Muscle of back (tissue), 11 donors: ENCODE results near the gene SIGLEC6. TPM values are rescaled to one million over a fixed set of nuclear protein-coding genes. Genes with fewer than 3 reads are reported as not detected.
A peak's percentile ranks its signal among the peaks of the same experiment; 100 is the strongest.

Experiments
- DNase-seq, 3 donors: peaks; one replicate each; pipeline versions ENCODE4 v3.0.0 to v3.0.0-alpha.2; 2013
- polyA plus RNA-seq, 10 donors: library from polyadenylated mRNA; unstranded; fragments of 120-200 nt; gene quantifications; one replicate each; pipeline ENCODE4 v1.2.1, GENCODE V29; 2013; ENCODE audit not compliant: insufficient read length in 10 of 10

SIGLEC6 gene
- polyA plus RNA-seq, 10 donors = 0.11 to 0.46 (median 0.33) TPM; not detected in 3

DNA sequence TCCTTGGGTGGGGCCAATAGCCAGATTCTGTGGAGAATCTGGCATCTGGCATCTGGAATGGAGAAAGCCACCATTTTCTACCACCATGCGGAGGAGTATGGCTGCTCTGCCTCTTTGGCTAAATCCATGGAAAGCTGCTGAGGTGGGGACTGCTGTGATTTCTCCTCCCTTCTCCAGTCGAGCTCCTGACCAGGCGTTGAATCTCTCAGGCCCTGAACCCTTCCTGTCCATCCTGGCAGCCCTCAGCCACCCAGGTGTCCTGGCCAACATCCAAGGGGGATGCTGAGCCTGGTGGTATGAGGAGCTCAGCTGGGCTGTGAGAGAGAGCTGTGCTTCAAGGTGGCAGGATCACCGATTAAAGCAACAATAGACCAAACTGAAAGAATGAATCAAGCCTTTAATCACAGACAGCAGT is 17.4 kb upstream of the SIGLEC6 start:
- no peak for DNase-seq

DNA sequence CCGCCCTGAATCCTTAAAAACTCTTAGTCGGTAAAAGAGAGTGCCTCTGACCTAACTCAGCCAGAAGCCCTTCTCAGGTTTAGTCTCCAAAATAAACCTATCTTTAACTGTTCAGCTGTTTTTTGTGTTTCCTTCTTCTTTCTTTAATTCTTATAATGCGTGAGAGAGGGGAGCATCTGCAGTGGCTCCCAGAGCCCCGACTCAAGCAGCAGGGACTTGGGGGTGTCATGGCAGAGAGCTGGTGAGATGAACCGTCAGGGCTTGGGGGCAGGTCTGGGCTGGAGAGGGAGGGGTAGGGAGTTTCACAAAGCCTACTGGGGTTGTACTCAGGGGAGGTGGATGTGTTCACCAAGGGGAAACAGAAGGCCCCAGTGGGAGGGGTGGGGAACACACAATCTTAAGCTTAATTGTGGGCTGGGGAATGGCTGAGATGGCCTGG is 16.8 kb upstream of the SIGLEC6 start:
- no peak for DNase-seq

DNA sequence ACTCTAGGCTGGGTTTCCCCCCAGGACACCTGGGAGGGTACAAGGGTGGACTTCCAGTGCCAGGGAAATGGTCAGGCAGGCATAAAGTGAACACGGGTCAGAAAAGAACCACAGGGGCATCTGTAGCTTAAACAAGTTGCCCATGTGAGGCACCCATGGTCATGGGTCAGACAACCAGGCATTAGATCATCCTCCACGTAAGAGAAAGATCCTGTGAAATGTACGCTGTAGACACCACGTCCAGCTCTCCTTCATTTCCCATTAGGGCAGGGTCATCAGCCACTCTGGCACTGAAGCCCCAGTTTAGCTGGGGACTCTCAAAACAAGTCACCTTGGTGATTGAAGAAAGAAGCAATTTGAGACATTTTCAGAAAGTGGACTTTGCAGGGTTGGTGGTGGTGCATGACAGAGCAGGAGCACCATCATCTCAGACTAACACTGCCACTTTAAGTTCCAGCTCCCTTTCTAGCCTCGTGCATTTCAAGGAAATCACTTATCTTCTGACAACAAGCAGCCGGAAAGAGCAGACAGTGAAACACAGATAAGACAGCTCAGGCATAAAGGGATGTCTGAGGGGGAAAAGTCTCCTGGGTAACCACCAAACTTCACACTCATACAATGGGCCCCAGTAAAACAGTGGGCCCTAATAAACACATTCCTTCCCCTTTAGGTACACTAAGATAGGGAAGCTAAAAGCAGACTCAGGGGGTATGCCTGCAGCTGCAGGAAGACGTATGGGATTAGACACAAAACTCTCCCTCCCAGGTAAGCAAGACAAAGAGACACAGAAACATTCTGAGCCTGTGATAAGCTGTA is 16.1 kb upstream of the SIGLEC6 start:
- no peak for DNase-seq

DNA sequence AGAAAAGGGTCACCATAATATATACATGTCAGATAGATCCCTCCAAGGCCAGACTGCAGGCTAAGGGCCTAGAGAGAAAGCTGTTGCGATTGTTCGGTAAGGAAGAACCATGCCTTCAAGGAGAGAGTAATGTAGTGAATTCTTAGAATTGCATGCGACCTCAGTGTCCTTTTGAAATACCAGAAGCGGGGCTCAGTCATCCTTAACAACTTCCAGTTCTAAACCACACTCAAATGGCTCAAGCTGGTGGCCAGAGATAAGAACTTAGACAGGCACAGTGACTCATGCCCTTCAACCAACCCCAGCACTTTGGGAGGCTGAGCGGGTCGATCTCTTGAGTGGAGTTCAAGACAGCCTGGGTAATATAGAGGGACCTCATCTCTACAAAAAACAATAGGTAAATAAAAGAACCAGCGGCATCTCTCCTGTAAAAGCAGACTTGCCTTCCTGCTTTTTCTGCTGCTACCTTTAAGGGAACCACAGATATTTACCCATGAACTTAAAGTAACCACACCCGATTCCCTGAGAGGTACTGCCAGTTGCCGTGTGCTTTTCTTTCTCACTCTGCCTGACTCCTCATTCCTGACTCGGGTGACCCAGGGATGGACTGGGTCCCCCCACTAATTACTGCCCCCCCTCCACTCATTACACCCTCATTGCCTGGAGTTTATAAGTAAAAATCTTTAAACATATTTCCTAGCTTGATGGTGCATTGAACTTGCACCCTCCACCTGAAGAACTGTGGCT is 15.4 kb upstream of the SIGLEC6 start:
- DNase-seq = no peak

DNA sequence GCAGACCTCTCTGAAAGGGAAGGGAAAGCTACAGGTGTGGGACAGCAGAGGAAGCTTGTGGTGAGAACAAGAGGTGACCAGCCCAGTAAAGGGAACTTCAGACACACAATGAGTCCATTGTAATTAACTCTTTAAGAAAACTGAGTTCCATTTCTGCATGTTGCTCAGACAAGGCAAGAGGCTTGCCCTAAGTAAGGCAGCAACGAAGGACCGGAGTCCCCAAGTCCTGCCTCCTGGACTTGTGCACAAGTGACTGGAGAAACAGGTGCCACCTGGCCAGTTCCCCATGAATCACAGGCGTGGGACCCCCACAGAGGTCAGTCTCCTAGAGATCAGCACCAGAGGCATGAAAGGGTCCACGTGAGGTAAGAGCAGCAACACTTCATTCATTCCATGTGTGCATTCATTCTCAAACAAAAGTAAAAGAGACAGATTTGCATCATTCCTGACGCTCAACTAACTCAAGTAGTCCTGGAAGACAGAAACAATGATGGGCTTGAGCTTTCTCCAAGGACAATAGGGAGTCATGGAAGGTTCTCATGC is 14.7 kb upstream of the SIGLEC6 start:
- no peak for DNase-seq

DNA sequence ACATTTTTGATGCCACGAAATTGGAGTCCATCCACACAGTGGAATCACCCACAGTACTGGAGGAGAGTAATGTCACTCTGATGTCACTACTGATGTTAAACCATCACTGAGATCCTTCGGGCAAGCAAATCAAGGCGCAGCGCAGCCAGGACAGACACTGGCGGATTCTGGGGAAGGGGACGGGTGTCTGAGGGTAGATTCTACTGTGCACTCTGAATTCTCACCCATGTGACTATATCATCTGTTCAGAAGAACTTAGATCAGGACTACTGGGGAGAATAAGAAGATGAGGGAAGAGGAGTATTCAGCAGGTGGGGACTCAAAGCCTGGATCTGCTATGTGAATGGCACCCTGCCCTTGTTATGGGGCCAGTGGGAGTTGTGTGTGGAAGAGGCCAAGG is 12.6 kb upstream of the SIGLEC6 start:
- DNase-seq = no peak

DNA sequence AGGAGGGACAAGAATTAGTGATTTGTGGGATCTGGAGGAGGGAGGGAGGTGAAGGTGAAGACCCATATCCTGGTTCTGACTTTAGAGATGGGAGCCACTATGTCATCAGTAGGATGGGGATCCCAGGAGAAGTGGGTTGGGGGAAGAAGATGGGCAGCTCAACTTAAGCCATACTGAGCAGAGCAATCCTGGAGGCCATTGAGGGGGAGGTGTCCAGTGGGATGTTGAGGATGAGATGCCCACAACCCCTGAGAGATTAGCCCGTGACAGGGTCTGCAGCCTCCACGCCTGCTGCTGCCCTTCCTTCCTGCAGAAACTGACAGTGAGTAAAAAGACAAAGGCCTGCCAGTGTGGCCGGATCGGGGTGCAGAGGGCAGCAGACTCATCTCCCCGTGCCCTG is 11.2 kb upstream of the SIGLEC6 start:
- DNase-seq = no peak

DNA sequence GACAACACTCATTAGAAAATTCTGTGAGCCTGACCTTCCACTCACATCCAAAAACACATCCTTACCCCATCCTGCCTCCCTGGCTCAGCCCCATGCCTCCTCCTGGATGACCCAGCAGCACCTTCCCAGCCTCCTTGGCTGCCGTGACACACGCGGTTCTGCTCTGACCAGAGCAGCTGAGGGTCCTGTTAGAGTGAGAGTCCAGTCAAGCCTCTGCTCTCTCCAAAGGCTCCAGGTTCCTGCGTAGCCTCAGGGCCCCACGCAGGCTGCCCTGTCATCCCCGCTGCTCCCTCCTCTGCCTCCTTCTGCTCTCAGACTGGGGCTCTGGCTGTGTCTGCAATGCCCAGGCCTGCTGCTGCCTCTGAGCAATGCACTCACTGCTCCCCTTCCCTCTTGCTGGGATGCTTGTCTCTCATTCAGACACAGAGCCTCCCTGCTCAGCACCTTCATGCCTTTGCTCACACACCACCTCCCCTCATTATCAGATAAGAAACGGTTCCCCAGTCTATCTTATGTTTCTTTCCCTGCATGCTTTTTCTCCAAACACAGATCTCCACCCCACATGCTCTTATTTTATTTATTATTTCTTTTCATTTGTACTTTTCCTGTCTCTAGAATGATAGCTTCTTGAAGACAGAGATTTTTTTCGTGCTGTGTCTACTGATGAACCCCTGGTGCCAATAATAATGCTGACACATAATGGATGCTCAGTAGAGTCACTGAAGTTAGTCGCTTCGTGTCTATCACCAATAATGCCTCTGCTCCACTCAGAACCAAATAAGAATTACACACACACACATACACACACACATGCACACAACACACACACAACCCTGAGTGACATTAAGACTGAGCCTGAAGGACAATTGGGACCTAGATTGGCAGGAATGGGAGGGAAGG is 10.2 kb upstream of the SIGLEC6 start:
- no peak for DNase-seq

DNA sequence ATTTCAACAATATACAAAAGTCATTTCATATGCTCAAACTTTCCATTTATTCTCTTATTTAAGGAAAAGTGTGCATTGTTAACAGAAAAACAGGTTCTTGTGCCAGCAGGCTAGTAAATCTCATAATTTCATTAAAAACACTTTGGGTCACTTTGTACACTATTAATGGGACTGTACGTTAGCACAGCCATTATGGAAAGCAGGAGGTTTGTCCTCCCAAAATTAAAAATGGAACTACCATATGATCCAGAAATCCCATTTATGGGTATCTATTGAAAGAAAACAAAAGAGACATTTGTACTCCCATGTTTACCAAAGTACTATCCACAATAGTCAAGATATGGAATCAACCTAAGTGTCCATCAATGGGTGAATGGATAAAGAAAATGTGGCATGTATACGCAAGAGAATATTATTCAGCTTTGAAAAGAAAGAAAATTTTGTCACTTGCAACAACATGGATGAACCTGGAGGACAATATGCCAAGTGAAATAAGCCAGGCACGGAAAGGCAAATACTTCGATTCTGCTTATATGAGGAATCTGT is 8.4 kb upstream of the SIGLEC6 start:
- no peak for DNase-seq

DNA sequence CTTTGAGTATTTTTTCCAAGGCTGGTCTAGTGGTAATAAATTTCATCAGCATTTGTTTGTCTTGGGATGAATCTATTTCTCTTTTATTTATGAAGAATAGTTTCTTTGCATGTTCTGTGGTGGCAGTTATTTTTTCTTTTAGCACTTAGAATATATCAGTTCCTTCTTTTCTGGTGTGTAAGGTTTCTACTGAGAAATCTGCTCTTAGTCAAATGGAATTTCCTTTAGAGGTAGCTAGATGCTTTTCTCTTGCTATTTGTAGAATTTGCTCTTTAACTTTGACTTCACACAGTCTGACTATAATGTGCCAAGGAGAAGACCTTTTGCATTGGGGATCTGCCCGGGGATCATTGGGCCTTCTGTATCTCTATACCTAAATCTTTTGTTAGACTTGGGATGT is 4.1 kb upstream of the SIGLEC6 start:
- DNase-seq = no peak

DNA sequence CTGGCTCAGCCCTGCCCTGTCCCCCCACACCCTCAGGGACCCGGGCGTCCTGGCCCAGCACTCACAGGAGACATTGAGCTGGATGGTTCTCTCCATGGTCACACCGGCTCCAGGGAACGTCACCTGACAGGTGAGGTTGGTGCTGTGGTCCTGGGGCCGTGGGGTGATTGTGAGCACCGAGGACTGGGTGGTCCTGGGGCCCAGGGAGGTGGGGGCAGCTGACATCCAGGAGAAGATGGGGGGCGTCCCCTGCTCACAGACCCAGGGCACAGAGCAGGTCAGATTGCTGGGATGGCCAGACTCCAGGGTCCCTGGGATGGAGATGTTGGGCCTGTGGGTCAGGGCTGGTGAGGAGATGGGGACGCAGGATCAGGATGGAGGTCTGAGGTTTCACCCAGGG is 854 bp downstream of the SIGLEC6 start:
- no peak for DNase-seq

DNA sequence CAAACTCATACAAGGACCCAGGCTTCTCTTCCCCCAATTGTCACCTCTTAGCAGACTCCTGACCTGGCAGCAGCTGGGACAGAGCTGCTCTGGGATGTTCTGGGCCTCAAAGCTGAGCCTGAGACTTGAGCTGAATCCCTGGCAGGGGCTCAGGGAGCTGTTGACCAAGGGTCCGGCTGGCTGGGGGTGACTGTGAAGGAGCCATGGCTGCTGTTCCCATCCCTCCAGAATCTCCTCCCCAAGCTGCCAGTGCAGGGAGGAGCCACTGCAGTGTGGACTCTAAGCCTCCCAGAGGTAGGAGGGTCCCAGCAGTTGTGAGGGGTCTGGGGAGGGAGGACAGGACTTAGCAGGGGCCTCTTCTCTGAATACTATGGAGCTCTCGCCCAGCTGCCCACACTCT is 2.2 kb downstream of the SIGLEC6 start:
- DNase-seq = no peak

DNA sequence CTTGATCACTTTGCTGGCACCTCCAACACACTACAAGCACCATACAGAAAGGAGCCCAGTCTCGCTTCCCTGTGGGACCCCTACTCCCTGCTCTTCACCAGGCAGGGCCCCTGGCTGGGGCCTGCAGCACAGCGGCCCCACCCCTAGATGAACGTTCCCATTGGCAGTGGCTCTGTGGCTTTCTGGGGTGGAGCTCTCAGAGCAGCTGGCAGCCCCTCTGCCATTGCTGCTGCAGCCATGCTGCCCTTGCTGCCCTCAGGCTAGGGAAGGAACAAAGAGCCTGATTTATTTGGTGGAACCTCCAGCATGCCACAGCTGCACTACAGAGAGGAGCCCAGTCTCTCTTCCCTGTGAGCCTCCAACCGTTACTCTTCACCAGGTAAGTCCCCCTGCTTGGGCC is 5.8 kb downstream of the SIGLEC6 start:
- DNase-seq = no peak

DNA sequence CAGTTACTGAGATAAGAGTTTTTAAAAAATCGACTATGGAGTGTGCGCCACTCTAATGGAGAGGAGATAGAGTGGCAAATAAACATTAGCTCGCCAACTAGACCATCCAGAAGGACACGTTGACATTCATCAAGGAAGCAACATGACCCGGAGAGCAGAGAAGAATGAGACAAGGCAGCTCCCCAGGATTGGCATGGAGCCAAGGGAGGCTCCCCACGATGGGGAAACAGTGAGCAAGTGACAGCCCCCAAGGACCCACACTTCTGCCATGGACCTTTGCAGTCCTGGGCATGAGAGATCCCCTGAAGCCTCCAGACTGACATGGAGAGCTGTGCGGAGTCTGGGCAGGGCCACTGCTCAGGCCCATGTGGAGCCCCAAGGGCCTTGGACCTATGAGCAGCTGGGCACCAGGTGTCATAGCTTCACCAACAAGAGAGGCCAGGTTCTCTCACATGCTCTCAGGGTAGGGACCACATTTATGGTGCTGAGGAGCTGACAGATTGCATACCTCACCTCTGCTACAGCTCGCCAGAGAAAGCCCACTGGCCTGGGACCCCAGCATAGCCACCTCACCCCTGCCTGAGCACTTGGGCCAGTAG is 6.7 kb downstream of the SIGLEC6 start:
- DNase-seq = no peak

DNA sequence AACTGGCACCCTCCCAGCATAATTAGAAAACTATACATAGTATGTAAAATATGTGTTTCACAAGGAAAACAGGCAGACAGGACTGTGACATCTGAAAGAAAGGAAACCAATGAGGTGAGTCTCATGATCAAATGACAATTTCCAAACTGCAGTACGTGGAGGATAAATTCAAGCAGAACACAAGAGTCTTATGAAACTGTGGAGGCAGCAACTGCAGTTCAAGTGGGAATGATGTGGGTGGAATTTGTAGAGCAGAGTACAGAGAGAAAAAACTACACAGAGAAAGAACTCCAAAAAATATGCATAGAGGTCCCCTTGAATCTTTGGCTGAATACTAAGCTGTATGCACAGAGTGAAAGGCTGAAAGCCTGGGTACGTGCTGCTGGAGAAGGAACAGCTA is 9.7 kb downstream of the SIGLEC6 start:
- DNase-seq = no peak

DNA sequence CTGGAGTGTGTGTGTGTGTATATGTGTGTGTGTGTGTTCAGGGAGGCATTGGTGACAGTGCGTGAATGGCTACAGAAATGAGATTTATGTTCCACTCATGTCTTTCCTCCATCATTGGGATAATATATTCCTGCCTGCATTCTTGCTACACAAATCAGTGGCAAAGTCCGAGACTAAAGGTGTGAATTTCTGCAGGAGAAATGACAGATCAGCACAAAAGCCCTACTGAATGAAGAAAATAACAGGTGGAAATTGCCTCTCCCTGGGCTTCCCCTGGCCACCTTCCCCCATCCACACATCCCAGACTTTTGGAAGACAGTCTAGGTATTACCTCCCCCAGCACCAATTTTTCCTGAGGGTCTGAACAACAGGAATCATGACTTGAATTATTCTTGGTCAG is 10.1 kb downstream of the SIGLEC6 start:
- DNase-seq = no peak

DNA sequence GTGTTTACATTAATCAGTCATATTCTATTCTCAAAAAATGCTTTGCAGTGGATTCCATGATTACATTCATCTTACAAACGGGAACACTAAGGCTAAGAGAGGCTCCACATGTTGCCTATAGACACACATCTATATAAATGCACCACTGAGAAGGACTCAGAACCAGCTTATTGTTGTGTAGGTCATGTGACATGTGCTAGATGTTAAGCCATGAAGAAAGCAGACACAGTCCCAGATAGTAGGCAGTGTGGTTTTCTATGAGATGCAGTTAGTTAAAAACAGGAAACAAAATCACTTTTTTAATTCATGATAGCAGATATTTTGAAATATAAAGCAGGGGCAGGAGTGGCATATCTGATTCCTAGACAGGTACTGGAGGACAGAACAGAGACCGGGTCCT is 10.7 kb downstream of the SIGLEC6 start:
- DNase-seq = no peak

DNA sequence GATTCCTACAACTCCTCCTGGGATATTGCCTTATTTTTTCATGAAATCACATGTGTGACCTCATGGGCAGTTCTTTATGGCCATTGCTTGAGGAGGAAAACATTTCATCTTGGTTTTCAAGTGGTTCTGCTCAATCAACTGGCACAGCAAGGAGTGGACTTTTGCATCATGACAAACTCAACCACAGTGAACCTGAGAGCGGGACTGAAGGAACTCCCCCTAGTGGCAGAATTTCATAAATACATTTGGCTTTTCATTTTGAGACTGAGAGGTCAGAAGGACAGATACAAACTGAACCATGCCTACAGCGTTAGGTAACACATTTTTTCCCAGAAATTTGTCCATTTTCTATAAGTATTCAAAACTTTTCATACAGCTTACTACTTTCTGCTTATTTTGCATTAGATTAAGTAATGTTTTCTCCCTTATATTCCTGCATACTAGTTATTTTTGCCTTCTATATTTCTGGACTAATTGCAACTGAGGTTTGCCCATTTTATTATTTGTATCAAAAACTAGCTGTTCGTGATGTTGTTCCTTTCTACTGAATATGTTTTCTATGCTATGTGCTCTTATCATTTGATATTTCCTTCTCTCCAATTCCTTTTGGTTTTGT is 16.5 kb downstream of the SIGLEC6 start:
- DNase-seq = peak; percentile 28 to 48 (median 39)

DNA sequence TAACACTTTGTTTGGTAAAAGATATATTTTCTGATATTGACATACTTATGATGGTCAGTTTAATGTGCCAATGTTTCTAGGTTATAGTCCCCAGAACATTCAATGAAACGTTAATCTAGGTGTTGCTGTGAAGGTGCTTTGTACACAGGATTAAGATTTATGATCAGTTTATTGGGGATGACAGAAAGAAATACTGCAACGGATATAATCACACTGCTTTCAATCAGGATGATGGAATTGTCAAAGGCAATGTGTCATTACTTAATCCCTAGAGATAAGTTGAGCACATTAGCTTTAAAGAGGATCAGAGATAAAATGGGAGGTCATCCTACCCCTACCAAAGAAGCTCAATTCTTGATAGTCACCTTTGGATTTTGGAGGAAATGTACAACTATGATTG is 17.5 kb downstream of the SIGLEC6 start:
- no peak for DNase-seq

DNA sequence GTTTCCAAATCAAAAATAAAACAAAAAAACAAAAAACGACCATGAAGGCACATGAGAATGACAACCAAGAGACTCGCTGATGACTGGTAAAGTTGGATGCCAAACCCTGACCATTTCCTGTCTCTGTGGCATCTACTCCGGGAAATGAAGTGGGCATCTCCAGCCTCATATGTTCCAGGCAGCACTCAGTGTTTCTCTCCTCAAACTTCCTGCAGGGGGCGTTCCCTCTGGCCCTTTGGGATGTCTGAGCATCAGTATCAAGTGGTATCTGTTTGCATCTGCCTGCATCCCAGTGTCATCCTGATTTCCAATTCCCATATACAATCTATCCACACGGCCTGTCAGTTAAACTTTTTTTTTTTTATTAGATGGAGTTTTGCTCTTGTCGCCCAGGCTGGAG is 20.1 kb downstream of the SIGLEC6 start:
- DNase-seq = no peak
